GM19397 (cell line): ENCODE data around the gene HAPLN2.
A peak's percentile ranks its signal among the peaks of the same experiment; 100 is the strongest.
"Not testable (repeated sequence)": the region's sequence is repeated elsewhere in the genome, so short reads cannot be mapped to it uniquely, and the experiment has no call there.

Experiments
- ATAC-seq: cut with Tn5 transposase; IDR thresholded peaks from one replicate; pipeline ENCODE4 v1.9.1; 2021; ENCODE audit warnings: mild to moderate bottlenecking, moderate library complexity; ENCODE audit not compliant: unreplicated experiment

The HAPLN2 gene

DNA sequence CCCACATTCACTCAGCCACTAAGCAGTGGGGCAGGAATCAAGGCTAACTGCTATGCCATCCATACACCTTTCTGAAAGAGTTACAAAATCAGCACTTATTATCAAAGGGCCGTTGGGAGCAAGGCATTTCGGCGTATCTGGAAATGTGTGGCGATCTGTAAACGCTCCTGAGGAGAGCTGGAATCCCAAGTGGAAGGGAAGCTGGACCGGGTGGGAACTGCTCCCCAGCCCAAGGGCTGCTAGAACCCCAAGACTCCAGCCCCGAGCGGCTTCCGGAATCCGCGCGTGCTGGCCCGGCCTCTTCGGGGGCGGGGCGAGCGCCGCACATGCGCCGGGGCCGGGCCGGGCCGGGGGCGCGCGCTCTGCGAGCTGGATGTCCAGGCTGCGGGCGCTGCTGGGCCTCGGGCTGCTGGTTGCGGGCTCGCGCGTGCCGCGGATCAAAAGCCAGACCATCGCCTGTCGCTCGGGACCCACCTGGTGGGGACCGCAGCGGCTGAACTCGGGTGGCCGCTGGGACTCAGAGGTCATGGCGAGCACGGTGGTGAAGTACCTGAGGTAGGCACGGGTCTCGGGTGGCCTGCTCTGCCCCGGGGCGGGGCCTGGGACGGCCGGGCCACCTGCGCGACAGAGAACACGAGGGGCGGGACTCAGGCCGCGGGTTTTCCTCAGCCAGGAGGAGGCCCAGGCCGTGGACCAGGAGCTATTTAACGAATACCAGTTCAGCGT, 27.6 kb upstream of the HAPLN2 start, which contains the start of gene NAXE:
TSS of gene NAXE (plus strand) at position 345 of the 726 bp plus-strand sequence. CDS start at position 374, 29 bp downstream.
- peak; percentile 84 for ATAC-seq

DNA sequence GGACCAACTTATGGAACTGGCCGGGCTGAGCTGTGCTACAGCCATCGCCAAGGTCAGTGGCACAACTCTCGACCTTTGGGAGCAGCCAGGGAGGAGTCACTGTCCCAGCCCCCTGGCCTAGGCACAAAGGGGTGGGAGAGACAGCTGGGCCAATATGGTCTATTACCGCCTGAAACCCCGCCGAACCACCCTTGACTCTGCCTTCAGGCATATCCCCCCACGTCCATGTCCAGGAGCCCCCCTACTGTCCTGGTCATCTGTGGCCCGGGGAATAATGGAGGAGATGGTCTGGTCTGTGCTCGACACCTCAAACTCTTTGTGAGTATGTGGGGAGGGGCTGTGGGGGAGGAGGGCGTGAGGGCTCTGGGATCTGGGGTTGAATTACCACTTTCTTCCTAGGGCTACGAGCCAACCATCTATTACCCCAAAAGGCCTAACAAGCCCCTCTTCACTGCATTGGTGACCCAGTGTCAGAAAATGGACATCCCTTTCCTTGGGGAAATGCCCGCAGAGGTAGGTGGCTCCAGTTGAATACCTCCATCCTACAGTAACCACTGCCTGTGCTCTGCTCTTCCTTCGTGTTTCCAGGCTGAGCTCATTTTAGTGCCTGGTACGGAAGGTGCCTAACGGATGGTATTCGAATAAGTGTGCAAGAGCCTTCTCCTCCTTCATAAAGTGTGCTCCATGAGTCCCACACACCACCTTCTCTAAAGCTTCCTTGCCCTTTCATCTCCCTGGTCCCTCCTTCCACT, 26.9 kb upstream of the HAPLN2 start:
- no peak for ATAC-seq

DNA sequence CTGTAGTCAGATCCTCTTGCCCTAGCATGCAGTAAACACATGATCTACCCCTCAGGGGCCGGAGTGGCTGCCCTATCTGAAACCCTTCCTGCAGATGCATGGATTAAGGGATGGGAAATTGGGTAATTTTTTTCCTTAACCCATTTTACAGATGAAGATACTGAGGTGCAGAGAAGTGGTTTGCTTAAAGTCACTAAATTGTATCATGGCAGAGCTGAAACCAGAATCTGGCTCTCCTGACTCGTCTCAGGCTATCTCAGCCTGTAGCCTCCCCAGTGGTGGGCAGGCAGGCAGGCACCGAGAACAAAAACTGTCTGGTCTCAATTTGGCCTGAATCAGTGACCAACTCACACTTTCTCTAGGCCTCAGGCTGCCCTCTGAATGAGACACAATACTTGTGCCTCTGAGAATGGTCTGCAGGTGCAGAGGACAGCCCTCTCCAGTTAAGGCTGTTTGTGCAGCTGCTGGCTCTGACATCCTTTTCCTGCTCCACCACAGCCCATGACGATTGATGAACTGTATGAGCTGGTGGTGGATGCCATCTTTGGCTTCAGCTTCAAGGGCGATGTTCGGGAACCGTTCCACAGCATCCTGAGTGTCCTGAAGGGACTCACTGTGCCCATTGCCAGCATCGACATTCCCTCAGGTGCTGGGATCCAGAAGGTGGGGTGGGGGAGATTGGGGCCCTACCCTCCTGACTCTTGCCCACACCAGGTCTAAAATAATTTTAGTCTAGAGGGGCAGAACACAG, 26.1 kb upstream of the HAPLN2 start:
- ATAC-seq: no peak

DNA sequence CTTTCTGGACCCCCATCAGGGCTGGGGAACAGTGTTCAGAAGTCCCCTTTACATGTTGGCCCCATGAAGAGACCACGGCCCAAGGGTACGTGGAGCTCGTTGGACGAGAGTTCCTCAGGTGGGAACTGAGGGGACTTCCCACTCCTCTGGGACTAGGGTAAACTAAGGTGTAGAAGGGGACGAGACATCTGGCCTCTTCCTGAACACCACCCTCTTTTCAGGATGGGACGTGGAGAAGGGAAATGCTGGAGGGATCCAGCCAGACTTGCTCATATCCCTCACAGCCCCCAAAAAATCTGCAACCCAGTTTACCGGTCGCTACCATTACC, 25.6 kb upstream of the HAPLN2 start:
- ATAC-seq: no peak

DNA sequence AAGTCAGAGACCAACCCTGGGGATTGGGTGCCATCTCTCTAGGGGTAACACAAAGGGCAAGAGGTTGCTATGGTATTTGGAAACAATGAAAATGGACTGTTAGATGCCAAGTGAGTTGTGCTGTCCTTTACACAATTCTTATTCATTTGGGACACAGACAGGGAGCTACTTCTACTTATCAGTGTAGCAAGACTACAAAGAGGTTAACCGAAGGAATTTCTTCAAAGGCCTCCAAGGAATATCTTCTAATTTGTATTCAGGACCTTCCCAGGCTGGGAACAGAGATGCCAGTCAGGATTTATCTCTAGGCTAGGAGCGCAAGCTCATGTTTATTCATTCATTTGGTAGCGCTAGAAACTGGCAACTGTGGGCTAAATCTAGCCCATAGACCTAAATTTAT, 25.0 kb upstream of the HAPLN2 start:
- no peak for ATAC-seq

DNA sequence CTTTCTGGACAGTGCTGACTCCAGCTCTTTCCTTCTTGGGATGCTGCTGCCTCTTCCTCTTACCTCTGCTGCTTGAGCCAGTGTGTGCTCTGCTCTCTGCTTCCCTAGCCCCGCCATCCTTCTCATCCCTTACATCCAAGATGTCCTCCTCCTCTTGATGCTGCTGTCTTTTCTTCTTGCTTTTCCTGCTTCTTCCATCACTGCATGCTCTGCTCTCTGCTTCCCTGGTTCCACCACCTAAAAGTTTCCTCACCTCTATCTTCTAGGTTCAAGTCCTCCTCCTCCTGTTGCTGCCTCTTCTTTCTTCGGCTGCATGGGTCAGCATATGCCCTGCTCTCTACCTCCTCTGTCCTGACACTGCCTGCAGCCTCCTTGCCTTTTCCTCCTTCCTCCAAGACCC, 24.2 kb upstream of the HAPLN2 start:
- ATAC-seq: no peak

DNA sequence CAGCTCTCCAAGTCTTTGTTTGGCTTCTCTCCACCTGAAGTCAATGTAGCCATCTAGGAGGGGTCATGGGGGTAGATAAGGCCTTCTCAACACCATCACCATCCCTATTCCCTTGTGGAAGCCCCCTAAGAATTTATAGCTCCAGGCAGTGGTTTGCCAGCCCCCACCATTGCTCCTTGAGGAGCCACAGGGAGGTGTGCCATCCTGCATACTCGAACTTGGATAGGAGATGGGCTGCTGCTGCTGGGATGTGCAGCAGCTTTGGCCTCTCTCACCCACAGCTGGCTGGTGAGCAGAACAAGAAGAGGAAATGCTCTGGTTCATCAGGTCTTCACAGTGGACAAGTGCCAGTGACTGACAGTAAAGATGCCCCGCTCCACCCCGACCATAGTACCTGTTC, 22.8 kb upstream of the HAPLN2 start:
- ATAC-seq: no peak

DNA sequence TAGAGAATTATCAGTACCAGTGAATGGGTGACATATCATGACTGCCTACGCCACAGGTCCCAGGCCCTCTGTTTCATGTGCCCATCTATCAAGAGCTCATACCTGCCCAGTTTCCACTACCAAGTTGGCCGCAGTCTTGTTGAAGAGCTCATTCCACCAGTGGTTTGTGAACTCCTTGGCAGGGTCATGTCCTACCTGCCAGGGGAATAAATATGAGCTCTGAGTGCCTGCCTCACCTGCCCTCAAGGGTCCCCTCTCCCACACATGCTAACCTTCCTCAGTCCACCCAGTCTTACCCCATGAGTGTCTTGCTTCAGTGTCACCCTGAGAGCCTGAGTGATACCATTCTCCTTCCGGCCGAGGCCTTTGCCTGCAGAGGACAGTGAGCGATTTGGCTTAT, 21.1 kb upstream of the HAPLN2 start:
- no peak for ATAC-seq

DNA sequence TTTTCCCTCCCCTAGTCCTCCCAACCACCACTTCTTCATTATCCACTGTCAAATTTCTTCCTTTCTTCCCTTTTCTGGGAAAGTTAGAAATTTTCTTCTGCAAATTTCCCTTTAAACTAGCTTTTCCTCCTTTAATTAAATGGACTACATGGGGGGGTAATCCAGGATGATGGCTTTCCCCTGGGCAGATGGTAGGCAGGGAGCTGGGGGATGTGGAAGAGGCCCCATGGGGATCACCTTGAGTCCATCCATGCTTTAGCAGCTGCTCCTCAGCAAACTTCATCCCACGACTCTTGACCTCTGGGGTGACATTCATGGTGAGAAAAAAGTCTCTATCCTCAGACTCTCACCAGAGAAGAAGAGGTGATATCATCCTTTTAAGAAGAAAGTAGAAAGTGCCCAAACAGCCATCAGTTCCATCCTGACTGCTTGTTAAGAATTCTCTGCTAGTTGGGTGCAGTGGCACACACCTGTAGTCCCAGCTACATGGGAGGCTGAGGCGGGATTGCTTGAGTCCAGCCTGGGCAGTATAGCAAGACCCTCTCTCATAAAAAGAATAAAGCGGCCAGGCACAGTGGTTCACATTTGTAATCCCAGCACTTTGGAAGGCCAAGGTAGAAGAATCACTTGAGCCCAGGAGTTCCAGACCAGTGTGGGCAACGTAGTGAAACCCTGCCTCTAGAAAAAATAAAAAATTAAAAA, 20.3 kb upstream of the HAPLN2 start:
- no peak for ATAC-seq

DNA sequence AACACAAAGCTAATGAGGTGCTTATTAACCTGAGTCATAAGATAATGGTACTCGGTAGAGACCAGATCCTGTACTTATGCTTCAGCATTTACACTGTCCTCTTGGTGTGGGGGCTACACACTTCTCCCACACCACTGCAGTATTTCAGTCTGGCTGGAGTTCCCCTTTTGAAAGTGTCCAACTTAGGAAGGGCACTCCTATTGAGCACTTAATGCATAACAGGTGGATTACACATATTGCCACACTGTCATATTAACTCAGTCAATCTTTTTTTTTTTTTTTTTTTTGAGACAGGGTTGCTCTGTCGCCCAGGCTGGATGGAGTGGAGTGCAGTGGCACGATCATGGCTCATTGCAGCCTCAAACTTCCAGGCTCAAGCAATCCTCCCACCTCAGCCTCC, 19.4 kb upstream of the HAPLN2 start:
- no peak for ATAC-seq

DNA sequence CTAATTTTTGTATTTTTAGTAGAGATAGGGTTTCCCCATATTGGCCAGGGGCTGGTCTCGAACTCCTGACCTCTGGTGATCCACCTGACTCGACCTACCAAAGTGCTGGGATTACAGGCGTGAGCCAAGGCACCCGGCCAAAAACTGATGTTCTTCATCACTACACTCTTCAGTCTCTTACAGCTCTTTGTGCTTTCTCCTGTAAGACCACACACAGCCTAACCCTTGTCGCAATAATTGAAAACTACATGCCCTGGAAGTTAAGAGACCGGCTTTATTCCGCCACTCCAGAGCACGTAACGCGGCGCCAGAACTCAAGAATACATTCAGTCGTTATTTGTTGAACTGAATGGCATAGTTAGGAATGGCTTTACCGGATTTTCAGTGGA, 18.5 kb upstream of the HAPLN2 start:
- ATAC-seq: no peak

DNA sequence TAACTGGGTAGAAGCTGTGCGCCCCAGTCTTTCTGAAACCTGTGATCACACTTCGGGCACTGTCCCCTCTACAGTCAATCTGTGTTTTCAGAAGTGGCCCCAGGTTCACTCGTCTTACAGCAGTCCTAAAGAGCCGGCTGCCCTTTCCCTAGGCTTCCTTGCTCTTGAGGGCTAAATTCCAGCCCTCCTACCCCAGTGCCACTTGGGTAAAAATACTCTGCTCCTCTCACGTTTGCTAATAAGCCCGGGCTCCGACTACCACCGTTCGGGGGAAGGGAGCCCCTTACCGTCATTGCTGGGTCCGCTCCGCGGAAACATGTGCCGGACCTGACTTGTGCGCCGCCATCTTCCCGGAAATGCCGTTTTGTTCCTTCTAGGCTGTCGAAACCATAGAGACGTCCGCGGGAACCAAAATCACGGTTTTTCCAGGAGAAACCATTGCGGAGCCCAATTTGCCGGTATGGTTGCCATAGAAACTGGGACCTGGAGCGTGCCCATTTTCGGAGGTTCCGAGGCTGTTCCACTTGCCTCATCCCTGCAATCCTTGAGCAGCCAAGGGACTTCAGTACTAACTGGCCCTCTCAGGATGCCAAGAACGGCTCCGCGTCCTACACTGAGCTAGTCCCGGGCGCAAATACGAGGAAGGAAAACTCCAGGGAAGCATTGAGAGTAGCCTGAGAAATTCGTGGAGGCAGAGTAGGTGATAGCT, 17.9 kb upstream of the HAPLN2 start, which contains the start of gene GPATCH4:
TSS of gene GPATCH4 (minus strand) at position 358 of the 709 bp plus-strand sequence.
- ATAC-seq: peak; percentile 67

DNA sequence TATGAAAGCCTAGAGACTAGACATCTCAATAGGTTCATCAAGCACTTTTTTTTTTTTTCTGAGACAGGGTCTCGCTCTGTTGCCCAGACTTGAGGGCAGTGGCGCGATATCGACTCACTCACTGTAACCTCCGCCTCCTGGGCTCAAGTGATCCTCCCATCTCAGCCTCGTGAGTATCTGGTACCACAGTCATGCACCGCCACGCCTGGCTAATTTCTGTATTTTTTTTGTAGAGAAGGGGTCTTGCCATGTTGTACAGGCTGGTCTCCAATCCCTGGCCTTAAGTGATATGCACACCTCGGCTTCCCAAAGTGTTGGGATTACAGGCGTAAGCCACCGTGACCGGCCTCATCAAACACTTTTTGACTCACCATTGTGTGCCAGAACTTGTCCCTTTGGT, 17.3 kb upstream of the HAPLN2 start:
- no peak for ATAC-seq

DNA sequence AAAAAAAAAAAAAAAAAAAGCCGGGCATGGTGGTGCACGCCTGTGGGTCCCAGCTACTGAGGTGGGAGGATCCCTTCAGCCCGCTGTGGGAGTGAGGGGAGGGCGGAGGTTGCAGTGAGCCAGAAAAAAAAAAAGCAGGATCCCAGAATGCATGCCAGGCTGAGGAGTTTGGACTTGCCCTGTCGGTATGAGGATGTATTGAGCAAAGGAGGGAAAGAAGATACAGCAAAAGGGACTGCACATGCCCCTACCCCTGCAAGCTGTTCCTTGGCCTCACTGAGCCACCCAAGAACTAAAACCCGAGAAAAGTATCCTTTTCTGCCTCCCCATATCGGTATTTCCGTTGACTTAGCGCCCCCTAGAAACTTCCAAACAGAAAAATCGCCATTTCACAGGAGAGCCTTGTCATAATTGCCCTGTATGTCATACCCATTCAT, 16.6 kb upstream of the HAPLN2 start:
- no peak for ATAC-seq

DNA sequence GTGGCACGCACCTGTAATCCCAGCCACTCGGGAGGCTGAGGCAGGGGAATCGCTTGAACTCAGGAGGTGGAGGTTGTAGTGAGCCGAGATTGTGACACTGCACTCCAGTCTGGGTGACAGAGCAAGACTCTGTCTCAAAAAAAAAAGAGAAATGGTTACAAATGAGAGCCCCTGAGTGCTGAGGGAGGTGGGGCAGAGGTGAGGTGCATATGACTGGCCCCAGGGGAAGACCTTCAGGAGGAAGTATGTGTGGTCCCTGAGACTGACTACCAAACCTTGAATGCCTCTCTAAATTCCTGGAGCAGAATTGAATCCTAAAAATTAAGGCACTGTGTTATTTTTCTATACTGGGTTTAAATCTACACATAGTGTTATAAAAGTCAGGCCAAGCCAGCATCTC, 11.9 kb upstream of the HAPLN2 start:
- ATAC-seq: not testable (repeated sequence)

DNA sequence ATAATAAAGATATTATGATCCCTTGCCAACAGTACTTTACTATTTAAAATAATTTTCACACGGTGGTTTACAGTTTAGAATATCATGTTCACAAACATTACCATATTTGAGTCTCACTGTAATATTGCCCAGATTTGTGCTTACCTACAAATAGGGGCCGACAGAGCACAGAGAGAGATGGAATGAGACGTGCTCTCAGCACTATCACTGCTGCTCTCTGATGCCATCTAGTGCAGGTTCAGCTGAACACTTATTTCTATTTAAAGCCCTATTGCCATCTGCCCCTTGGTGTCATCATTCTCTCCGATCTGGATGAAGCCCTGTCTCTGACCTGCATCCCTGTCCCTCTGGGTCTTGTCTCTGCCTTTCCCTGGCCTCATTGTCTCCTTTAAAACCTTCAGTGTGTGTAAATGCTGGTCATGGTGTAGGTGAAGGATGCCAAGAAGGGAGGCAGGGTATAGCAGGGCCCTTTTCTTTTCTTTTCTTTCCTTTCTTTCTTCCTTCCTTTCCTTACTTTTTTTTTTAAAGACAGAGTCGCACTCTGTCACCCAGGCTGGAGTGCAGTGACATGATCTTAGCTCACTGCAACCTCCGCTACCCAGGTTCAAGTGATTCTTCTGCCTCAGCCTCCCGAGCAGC, 11.1 kb upstream of the HAPLN2 start:
- ATAC-seq: no peak

DNA sequence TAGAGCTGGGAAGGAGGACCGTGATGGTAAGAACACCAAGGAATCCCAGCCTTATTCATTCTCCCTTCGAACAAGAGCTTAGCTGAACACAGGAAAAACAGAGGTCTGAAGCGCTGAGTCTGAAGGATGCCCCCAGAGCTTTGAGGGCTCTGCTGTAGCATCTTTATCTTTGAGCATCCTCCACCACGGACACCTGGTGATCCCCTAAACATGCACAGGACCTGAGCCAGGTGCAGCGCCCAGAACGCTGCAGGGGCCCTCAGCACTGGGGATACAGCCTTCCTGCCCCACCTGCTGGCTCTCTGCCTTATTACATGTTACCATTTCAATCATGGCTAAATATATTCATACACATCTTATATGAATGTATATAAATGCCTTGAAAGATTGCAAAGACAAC, 10.2 kb upstream of the HAPLN2 start:
- ATAC-seq: no peak

DNA sequence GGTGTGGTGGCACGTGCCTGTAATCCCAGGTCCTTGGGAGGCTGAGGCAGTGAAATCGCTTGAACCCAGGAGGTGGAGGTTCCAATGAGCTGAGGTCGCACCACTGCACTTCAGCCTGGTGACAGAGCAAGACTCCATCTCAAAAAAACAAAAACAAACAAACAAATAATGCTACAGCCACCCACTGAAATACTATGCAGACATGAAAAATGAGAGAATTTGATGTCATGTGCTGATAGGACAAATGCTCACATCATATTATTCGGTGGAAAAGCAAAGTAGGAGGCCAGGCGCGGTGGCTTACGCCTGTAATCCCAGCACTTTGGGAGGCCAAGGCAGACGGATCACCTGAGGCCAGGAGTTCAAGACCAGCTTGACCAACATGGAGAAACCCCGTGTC, 9.1 kb upstream of the HAPLN2 start:
- not testable (repeated sequence) for ATAC-seq

DNA sequence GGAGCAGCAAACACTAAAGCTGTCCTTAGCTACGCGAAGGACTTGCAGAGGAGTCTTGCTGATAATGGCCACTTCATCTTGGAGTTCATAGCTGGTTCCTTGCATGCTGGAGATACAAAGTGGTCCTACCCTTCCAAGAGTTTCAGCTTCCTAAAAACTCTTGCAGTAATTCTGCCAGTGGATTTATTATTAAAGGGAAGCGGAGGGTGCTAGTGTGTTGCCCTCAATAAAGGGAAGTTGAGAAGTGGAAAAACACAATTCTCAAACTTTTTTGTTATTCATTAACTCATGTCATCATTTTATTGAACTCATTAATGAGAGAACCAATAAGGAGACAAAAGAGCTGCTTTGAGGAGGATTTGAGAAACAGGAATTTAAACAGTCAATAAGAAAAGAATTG, 6.5 kb upstream of the HAPLN2 start:
- no peak for ATAC-seq

DNA sequence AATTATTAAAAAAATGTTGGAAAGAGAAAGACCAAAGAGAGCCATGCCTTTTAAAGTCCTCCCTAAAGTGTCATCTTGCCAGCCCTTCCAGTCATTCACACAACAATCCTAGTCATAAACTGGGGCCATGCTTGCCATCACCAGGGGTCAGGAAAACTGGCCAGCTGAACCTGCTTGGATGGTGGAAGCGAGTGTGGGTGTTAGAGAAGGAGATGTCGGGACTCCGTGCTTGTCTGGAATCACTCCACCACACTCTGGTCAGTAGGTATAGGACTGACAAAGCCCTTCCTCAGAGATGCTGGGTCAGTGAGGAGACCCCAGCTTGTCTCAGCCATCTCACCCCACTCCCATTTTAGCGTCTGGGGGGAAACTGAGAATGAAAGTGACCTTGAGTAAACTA, 3.3 kb upstream of the HAPLN2 start:
- ATAC-seq: no peak
